BLaER1 (cell line): ENCODE measurements around the gene ZNF584.
A peak's percentile ranks its signal among the peaks of the same experiment; 100 is the strongest.

Experiments used
- H3K27ac ChIP-seq: shearing (Covaris generic); formaldehyde crosslinking; 2 replicates; pipeline ENCODE4 v1.8.1; 2022
- H3K27me3 ChIP-seq: shearing (Covaris generic); formaldehyde crosslinking; 2 replicates; pipeline ENCODE4 v1.8.1; 2022
- H3K36me3 ChIP-seq: shearing (Covaris generic); formaldehyde crosslinking; 2 replicates; pipeline ENCODE4 v1.8.1; 2022
- H3K4me1 ChIP-seq: shearing (Covaris generic); formaldehyde crosslinking; 2 replicates; pipeline ENCODE4 v1.8.1; 2022
- H3K4me2 ChIP-seq: shearing (Covaris generic); formaldehyde crosslinking; 2 replicates; pipeline ENCODE4 v1.8.1; 2022
- H3K4me3 ChIP-seq: shearing (Covaris generic); formaldehyde crosslinking; 2 replicates; pipeline ENCODE4 v1.8.1; 2022
- H3K9ac ChIP-seq: shearing (Covaris generic); formaldehyde crosslinking; 2 replicates; pipeline ENCODE4 v1.8.1; 2022
- H3K9me3 ChIP-seq: shearing (Covaris generic); formaldehyde crosslinking; 2 replicates; pipeline ENCODE4 v1.8.1; 2022
- H4K20me1 ChIP-seq: shearing (Covaris generic); formaldehyde crosslinking; 2 replicates; pipeline ENCODE4 v1.8.1; 2022
- Cebpa-rat ChIP-seq: shearing (Covaris generic); IDR thresholded peaks from 2 replicates; pipeline ENCODE4 v1.8.1; 2022

ZNF584 gene

DNA sequence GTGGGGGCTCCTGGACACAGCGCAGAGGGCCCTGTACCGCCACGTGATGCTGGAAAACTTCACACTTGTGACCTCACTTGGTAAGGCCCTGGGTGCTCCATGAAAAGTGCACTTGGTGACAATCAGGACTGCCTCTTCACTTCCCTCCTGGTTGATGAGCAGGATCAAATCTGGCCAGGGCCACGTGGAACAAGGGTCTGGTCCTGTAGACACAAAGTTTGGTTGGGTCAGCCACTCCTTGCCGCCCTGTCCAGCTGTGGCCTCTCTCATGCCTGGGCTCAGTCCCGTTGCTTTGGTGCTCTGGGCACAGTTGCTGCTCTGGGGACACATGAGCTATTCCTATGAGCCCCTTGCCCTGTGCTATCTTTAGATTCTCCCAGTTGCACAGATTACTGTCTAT lies 45.3 kb downstream of the ZNF584 start:
- Histone ChIP-seq H3K27ac (no peak overlapping the region), H3K27me3 (peaks cover 22% of the 10 kb centered on the region), H3K9me3 (peaks cover 21% of the 10 kb centered on the region), H4K20me1 (no peaks in the 10 kb centered on the region), H3K4me1 (peaks cover 18% of the 10 kb centered on the region), H3K9ac (no peak overlapping the region), H3K4me3 (no peak overlapping the region), H3K4me2 (no peak overlapping the region), H3K36me3 (peaks cover 45% of the 10 kb centered on the region)
- no peak for TF ChIP-seq Cebpa-rat

DNA sequence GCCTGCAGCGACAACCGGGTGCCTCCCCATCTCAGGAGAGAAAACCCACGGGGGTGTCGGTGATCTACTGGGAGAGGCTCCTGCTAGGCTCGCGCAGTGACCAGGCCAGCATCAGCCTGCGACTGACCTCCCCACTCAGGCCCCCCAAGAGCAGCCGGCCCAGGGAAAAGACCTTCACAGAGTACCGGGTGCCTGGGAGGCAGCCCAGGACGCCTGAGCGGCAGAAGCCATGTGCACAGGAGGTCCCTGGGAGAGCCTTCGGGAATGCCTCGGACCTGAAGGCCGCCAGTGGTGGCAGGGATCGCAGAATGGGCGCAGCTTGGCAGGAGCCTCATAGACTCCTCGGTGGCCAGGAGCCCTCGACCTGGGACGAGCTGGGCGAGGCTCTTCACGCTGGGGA lies 46.9 kb downstream of the ZNF584 start:
- peaks cover 5% of the 10 kb centered on the region for H3K9me3 ChIP-seq
- peaks cover 10% of the 10 kb centered on the region for H3K27me3 ChIP-seq
- H4K20me1 ChIP-seq = no peaks in the 10 kb centered on the region
- peaks cover 18% of the 10 kb centered on the region for H3K4me1 ChIP-seq
- no peak for TF ChIP-seq Cebpa-rat
- no peak overlapping the region for H3K27ac ChIP-seq
- H3K36me3 ChIP-seq = peaks cover 51% of the 10 kb centered on the region
- no peak overlapping the region for H3K4me3 ChIP-seq
- H3K4me2 ChIP-seq = no peak overlapping the region
- no peak overlapping the region for H3K9ac ChIP-seq

DNA sequence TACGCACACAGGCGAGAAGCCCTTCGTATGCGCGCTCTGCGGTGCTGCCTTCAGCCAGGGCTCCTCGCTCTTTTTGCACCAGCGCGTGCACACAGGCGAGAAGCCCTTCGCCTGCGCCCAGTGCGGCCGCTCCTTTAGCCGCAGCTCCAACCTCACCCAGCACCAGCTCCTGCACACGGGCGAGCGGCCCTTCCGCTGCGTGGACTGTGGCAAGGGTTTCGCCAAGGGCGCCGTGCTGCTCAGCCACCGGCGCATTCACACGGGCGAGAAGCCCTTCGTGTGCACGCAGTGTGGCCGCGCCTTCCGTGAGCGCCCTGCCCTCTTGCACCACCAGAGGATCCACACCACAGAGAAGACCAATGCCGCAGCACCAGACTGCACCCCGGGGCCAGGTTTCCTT lies 47.7 kb downstream of the ZNF584 start:
- no peak overlapping the region for H3K4me2 ChIP-seq
- H3K36me3 ChIP-seq = peaks cover 51% of the 10 kb centered on the region

DNA sequence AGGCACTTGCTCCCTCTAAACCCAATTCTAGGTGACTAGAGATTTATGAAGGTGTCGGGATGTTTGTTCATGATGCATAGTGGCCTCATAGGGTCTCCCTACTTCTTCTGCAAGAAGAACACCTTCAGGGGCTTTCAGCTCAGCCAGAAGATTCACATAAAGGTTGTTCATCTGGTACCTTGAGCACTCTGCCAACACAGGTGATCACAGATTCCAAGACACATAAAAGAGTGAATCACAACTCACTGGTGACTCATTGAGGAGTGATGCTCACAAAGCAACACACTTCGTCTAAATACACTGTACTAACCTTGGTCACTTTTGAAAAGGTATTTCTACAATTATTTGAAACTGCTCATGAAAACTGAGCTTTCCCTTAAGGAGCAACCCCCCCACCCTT lies 51.6 kb downstream of the ZNF584 start:
- Histone ChIP-seq H3K4me1 (no peaks in the 10 kb centered on the region), H4K20me1 (no peaks in the 10 kb centered on the region), H3K9ac (no peak overlapping the region), H3K4me3 (no peak overlapping the region), H3K27ac (no peak overlapping the region), H3K4me2 (no peak overlapping the region), H3K27me3 (peaks cover 14% of the 10 kb centered on the region), H3K9me3 (no peaks in the 10 kb centered on the region), H3K36me3 (peaks cover 35% of the 10 kb centered on the region)
- TF ChIP-seq Cebpa-rat = no peak

More for the DNA sequence above, 47.7 kb downstream of the ZNF584 start:
- Histone ChIP-seq H4K20me1 (no peaks in the 10 kb centered on the region), H3K4me1 (peaks cover 13% of the 10 kb centered on the region), H3K27me3 (peaks cover 1% of the 10 kb centered on the region), H3K9me3 (no peaks in the 10 kb centered on the region), H3K27ac (no peak overlapping the region), H3K9ac (no peak overlapping the region), H3K4me3 (no peak overlapping the region)
- TF ChIP-seq Cebpa-rat = no peak

DNA sequence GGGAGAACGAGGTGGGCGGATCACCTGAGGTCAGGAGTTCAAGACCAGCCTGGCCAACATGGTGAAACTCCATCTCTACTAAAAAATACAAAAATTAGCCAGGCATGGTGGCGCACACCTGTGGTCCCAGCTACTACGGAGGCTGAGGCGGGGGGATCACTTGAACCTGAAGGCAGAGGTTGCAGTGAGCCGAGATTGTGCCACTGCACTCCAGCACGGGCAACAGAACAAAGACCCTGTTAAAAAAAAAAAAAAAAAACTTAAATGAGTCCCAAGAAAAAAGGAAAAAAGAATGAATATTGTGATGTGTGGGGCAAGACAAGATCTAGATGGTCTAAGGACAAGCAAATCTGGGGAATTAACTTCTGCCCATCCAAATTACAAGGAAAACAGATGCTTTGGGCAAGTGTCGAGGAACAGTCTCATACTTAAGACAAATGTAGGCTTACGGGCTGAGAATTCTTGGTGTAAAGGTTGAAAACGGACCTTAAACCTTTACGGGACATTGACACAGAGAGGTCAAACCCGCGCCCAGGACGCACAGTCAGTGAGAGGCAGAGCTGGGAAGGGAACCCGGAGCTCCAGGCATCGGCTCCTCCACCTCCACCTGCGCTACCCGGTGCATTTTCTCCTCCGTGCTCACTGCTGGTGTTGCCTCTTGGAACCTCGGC lies 57.8 kb downstream of the ZNF584 start:
- Histone ChIP-seq H3K4me2 (peak overlapping the region; percentile 93), H3K4me1 (peaks cover 18% of the 10 kb centered on the region), H4K20me1 (peaks cover 27% of the 10 kb centered on the region), H3K36me3 (peaks cover 21% of the 10 kb centered on the region), H3K4me3 (peak overlapping the region; percentile 94), H3K9me3 (no peaks in the 10 kb centered on the region), H3K27me3 (peaks cover 29% of the 10 kb centered on the region), H3K27ac (no peak overlapping the region), H3K9ac (no peak overlapping the region)
- no peak for TF ChIP-seq Cebpa-rat

DNA sequence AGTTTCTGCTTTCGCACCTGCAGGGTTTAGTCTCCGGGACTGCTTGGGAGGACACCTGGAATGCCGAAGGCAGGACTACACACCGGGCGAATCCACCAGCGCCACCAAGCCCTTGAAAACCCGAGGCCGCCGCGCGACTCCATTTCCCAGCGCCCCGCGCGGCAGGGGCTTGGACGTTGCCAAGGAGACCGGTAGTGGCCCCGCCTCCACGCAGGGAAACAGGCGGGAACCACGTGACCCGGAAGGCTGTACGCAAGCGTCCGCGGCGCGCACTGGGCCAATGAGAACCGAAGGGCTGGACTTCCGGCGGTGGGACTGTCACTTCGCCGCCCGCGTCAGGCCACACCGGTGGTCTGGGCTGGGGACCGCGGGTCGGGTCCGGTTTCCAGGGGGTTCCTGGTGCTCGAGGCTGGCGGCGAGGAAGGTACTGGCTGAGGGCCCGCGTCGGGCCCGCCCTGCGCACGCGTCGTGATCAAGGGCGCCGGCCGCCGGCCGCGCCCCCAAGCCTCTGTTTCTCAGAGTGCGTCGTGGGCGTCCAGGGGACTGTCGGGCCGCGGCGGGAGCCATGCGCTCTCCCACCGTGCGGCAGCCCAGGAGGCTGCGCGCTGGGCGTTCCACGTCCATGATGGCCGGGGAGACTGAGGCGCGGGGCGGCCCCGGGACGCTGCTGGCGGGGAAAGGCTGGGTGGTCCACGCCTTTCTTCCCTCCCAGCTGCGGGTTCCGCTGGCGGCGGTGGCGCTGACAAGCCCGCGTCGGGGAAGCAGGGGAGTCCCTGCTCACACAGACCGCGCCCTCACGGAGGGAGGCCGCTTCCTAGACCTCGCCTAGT lies 58.5 kb downstream of the ZNF584 start, which contains the start of gene ZNF324:
ZNF324 (plus strand) TSS at position 321 of the 830 bp plus-strand sequence. CDS start 2,106 bp downstream, outside the sequence.
- Histone ChIP-seq H3K4me2 (peak within 1 kb of the TSS; percentile 93), H3K4me3 (peak within 1 kb of the TSS; percentile 94), H4K20me1 (peaks cover 29% of the 10 kb centered on the region), H3K27ac (peak within 1 kb of the TSS; percentile 55), H3K36me3 (peaks cover 27% of the 10 kb centered on the region), H3K27me3 (peaks cover 29% of the 10 kb centered on the region), H3K9me3 (no peaks in the 10 kb centered on the region), H3K9ac (peak within 1 kb of the TSS; percentile 78), H3K4me1 (peaks cover 18% of the 10 kb centered on the region)
- TF ChIP-seq Cebpa-rat = no peak
